IPS DF 4.7 (cell line): ENCODE measurements around the gene POLR2L.

Experiments
- DNase-seq: peaks from one replicate; pipeline ENCODE4 v3.0.0-alpha.2; 2013; ENCODE audit warnings: low spot score; ENCODE audit errors: extremely low read depth

Gene POLR2L

GRCh38 chr11:842370-843002 lies at the start of gene POLR2L, which contains the start of gene TSPAN4:
Gene POLR2L (minus strand): TSS chr11:842529. CDS start chr11:842508, 21 bp downstream.
Gene TSPAN4 (plus strand): TSS chr11:842852. CDS start chr11:850305, 7,453 bp downstream.
- no peak for DNase-seq

- no peak for DNase-seq
These were observed 48.6 kb upstream of the POLR2L start for GRCh38 chr11:890794-891540.

DNA sequence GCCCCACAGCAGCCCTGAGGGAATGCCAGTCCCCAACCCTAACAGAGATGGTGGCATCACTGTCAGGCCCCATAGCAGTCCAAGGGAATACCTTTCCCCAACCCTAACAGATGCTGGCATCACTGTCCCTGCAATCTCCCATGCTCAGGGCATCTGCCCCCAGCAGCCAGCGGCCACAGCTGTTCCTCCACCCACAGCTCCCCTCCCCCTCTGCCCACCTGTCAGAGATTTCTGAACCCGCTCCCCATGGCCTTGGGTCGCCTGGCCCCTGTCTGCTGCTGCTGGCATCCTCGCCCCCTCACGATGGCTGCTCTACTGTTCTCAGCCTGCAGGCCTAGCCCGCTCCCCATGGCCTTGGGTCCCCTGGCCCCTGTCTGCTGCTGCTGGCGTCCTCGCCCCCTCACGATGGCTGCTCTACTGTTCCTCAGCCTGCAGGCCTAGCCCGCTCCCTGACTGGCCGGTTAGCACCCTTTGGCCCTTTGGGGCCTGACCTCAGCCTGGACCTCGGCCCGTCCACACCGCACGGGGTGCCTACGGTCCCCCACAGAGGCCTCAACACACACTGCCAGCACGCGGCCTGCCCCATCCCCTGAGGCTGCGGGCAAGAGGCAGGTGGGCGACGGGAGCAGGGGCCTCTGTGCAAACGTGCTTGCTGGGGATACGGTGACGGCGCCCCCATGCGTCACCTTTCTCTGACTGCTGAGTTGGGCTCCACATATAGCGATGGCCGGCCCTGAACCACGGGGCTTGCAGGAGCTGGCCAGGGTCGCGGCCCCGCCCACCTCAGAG lies 47.6 kb upstream of the POLR2L start:
- DNase-seq = no peak

DNA sequence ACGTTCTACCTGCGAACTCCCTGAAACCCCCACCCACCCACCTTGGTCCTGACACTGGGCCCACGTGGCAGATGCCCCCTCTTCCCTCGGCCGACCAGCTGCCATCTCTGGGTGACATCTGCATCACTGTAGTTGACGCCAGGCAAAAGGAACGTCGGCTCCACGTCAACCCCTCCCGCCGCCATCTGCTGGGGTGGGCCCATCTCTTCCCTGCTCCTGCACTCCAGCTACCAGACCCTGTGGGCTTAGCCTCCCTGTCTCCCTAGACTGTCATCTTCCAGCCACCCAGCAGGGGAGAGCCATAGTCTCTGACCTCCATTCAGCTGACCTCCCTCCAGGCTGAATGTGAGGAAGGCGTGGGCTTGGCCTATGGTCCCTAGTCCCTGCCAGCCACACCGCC lies 46.9 kb upstream of the POLR2L start:
- DNase-seq = no peak

- no peak for DNase-seq
These were observed 46.2 kb upstream of the POLR2L start for GRCh38 chr11:888310-889212.

DNA sequence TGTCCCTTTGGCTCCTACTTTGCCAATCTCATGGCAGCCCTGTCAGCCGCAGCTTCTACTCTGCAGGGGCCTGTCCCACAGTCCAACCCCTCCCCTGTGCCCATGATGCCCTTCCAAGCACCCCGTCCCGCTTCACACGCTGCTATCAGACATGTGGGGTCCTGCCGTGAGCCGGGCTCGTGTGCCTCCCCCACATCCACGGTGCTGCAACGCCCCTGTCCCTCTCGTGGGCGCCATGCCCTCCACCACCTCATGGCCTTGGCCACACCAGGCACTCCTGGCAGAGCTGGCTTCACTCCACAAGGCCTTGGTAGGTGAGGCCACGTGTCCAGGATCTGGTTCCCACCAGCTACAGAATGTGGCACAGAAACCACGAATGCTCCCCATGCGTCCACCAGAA lies 45.3 kb upstream of the POLR2L start:
- no peak for DNase-seq

DNA sequence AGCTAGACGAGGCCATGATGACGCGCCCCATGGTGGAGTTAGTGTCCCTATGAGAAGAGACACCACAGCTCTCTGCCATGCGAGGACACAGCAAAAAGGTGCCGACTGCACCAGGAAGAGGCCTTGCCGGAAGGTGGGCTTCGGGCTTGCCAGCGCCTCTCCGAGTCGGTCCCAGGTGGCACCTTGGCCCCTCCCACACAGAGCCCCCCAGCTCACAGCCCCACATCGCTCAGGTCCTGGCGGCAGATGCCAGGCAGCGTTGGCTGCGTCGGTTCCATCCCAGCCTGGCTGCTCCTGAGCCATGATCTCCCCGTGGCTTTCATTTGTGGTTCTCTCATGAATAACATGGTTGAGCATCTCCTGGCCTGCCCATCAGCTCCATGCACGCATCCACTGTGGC lies 44.2 kb upstream of the POLR2L start:
- DNase-seq = no peak

DNA sequence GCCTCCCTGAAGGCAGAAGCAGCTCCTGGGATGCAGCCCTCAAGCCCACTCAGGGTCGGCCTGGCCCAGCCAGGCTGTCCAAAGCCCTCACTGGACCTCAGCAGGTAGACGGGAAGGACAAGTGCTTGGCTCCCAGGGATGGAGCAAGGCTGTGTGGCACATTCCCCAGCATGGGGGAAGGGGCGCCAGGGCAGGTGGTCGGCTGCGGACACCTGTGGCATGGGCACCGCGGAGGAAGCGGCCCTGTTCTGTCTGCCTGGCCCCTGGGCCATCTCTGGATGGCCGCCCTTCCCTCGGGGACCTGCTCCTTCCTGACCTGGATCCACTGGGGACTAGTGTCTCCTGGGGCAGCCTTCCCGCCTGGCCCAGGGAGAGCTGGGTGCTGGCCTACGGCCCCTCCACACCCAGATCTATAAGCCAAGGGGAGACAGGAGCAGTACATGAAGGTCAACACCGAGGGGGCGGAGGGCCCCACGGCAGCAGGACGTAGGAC lies 42.3 kb upstream of the POLR2L start:
- DNase-seq = no peak

- DNase-seq = no peak
These were observed 41.2 kb upstream of the POLR2L start for GRCh38 chr11:883527-883926.

DNA sequence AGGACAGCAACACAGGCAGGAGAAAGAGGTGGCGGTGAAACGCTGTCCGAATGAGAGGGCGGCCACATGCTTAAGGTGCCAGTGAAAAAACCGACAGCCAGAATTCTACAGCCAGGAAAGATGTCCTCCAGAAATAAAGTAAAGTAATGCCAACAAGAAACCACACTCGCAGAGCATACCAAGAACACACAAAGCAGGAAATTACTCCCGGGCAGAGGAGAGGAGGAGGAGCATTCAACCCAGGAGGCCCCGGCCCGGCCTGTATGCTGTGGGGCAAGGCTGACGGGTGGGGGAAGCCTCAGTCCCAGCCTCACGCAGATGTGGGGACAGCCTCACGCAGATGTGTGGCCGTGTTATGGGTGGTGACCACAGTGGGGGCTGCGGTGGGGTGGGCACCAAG lies 40.3 kb upstream of the POLR2L start:
- no peak for DNase-seq

DNA sequence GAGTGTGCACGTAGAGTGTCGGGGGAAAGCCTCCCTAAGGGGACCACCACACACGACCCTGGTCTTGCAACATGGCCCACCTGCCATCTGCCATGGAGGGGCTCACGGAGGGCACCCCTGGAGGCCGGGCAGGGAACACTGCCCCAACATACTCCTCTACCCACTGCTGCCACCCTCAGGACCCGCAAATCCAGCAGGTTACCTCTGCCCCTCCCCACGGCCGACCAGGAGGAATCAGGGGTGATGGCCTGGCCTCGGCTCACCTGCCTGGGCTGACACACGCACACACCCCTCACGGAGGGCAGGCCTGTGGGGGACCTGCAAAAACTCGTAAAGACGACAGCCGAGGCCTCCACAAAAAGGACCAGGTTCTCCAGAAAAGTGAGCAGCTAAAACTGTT lies 38.1 kb upstream of the POLR2L start:
- DNase-seq = no peak

DNA sequence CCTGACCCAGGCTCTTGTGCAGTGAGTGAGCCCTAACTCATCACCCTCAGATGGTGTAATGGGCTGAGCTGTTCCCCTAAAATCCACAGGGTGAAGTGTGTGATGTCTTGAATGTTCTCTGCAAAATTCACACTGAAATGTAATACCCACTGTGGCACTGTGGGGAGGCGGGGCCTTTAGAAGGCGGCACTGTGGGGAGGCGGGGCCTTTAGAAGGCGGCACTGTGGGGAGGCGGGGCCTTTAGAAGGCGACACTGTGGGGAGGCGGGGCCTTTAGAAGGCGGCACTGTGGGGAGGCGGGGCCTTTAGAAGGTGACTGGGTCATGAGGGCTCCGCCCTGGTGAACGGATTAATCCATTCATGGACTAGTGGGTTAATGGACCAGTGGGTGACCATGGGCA lies 35.2 kb upstream of the POLR2L start:
- DNase-seq = no peak

GRCh38 chr11:876545-876944 lies 34.2 kb upstream of the POLR2L start:
- DNase-seq = no peak

DNA sequence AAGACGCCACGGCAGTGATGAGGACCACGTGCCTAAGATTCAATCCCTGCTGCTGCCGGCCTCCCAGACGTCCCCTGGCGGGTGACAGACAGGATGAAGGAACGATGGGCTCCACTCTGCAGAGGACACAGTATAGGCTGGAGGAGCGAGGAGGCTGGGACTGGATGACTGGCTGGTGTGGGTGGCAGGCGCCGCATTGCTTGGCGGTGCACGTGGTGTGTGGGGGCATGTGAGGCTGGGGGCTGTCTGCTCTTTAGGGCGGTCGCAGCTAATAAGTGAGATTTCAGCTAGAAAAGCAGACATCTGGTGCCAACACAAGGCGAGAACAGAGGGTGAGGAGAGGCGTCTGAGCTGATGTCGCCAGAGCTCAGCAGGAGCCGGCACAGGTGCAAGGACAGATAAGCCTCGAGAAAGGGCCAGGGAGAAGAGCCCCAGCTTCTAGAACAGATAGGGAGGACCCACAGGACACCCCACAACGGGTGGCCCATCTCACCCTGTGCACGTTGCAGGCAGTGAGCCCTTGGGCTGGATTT lies 33.5 kb upstream of the POLR2L start:
- no peak for DNase-seq

GRCh38 chr11:875203-875602 lies 32.9 kb upstream of the POLR2L start:
- DNase-seq = no peak

DNA sequence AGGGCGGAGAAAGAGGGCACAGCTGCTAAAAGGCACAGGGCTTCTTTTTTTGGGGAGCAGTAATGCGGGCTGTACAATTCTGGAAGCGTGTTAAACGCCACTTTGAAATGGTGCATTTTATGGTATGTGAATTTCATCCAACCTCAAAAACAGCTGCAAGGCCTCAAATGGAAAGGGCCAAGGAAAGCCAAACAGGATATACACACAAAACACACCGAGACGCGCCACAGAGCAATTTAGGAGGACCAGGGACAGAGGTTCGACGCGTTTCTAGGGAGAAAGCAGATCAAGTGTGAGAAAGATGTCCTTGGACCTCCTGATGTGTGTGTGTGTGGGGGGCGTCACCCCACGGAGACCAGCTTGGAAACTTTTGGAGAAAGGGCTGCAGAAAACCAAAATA lies 31.4 kb upstream of the POLR2L start:
- no peak for DNase-seq

DNA sequence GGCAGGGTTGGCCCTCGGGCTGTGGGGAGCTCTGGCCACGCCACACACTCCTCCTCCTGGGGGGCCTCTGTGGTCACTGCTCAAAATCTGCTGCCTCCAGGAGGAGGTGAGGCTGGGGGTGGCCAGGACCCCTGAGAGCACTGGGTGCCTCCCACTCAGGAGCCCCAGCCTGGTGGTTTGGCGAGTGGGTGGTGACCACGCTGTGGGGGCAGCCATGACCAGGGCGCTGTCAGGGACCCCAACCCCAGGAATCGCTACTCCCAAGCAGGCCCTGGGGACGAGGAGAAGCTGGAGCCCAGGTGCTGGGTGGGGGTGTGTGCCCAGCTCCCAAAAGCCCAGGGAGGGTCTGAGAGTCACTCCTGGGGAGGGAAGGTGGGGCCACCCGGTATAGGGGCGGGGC lies 30.5 kb upstream of the POLR2L start:
- no peak for DNase-seq

DNA sequence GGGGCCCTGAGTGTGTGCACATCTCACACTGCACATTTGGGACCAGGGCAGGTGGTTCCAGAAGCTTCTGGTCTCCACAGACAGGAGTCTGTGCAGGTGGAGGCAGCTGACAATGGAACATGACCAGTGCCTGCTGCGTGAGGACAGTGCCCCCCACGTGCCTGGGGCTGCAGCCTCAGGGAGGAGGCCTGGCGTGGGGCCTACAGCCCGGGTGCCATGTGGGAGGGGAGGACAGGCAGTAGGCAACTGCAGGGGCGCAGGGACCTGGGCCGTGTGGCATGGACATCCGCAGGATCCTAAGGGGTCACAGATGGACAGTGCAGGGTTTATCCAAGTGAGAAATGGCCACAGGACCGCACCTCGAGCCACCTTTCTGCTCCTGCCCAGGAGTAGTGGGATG lies 29.1 kb upstream of the POLR2L start:
- no peak for DNase-seq

DNA sequence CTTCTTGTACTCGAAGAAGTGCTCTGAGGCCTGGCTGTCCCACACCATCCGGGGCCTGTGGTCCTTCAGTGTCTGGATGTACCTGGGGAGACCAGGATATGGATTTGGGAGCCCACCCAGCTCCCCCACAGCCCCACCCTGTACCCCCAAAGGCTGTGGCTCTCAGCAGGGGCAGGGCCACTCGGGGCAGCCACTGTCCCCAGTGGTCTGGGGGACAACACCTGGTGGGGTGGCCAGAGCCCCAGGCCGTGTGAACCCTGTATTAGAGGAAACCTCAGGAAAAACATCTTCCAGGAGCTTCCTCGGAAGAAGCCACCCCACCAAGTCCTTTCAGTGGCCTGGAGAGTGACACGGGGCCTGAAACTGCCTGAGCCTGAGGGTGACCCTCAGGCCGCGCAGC lies 28.1 kb upstream of the POLR2L start:
- DNase-seq = no peak

- DNase-seq = no peak
These were observed 27.7 kb upstream of the POLR2L start for GRCh38 chr11:870127-870413.
